ENCODE data around the gene FBXL17.

DNA sequence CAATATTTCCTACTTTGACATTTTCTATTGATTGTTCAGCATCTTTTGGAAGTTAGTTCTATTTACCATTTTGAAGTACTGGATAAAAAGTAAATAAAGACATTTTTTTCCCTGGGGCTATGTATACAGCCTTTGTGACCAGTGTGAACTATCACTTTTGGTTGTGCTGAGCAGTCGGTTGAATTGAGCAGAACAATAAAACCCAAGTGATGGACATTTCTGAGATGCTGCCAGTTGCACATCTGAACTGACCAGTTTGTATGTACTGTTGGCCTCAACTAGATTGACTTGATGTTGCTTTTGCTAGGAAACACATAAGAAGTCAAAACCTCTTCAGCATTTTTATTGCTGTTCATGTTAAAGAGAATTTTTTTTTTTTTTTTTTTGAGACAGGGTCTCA, 451.0 kb downstream of the FBXL17 start:
- TF ChIP-seq EZH2phosphoT487 (IDR thresholded peaks at IDR 0.05; ENCODE audit: insufficient read depth, low read depth) (no peak), EZH2 (IDR thresholded peaks at IDR 0.05; ENCODE audit: insufficient read depth, poor library complexity, severe bottlenecking) (no peak)

All from GM23248 (cell line).